ENCODE data around the gene ODF2. TPM values are rescaled to one million over a fixed set of nuclear protein-coding genes. Genes with fewer than 3 reads are reported as not detected.

The ODF2 gene
- 10 to 100 TPM; 13.4 to 22.2 (median 16.5) TPM for total RNA-seq

- TF ChIP-seq, protein P1, sequence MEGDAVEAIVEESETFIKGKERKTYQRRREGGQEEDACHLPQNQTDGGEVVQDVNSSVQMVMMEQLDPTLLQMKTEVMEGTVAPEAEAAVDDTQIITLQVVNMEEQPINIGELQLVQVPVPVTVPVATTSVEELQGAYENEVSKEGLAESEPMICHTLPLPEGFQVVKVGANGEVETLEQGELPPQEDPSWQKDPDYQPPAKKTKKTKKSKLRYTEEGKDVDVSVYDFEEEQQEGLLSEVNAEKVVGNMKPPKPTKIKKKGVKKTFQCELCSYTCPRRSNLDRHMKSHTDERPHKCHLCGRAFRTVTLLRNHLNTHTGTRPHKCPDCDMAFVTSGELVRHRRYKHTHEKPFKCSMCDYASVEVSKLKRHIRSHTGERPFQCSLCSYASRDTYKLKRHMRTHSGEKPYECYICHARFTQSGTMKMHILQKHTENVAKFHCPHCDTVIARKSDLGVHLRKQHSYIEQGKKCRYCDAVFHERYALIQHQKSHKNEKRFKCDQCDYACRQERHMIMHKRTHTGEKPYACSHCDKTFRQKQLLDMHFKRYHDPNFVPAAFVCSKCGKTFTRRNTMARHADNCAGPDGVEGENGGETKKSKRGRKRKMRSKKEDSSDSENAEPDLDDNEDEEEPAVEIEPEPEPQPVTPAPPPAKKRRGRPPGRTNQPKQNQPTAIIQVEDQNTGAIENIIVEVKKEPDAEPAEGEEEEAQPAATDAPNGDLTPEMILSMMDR (IDR thresholded peaks at IDR 0.05; ENCODE audit: low read depth) = no peak
These were observed at the start of gene ODF2 for GRCh38 chr9:128455849-128456612. TSS of gene ODF2 (plus strand) at chr9:128456006. CDS start at chr9:128456092, 86 bp downstream.

- TF ChIP-seq, protein P1 (IDR thresholded peaks at IDR 0.05; ENCODE audit: low read depth) = no peak
These were observed 48.9 kb upstream of the ODF2 start for GRCh38 chr9:128406848-128407391.

DNA sequence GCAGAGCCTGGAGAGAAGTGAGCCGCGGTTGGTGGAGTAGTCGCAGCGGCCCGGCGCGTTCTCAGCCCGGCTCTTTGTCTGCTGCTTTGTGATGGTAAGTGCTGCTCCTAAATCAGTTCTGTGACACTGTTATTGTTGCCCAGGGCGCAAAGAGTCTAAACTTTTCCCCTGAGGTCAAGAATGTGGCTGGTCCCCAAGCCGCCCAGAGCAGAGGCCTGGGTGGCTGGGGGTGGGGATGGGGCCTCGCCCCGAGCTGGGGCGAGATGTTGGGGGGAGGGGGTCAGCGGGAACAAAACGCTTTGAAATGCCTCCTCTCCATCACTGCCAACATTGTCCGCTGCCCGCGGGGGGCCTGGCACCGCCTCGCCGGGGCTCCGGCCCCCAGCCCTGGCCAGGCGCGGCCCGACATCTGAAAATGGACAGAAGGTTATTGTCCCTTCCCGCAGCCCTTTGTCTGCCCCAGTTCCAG lies 46.8 kb upstream of the ODF2 start:
- TF ChIP-seq, protein P1 (IDR thresholded peaks at IDR 0.05; ENCODE audit: low read depth) = no peak

GRCh38 chr9:128409450-128409849 lies 46.4 kb upstream of the ODF2 start:
- TF ChIP-seq, protein P1 (IDR thresholded peaks at IDR 0.05; ENCODE audit: low read depth) = no peak

DNA sequence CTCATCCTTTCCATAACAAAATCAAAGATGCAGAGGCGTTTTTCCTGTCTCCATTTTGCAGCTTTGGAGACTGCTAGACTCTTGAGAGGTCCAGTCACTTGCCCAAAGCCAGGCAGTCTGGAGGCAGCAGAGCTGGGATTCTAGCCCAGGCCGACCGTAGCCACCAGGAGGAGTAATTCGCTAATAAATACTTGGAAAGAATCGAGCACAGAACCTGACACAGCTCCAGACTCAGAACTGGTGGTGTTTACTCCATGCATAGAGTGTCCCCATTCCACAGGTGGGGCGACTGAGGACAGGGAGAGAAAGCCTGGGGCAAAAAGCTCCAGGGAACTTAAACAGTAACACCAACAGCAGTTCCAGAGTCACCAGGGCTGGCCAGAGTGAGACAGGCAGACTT lies 45.8 kb upstream of the ODF2 start:
- TF ChIP-seq, protein P1 (IDR thresholded peaks at IDR 0.05; ENCODE audit: low read depth) = no peak

- TF ChIP-seq, protein P1 (IDR thresholded peaks at IDR 0.05; ENCODE audit: low read depth) = no peak
These were observed 44.3 kb upstream of the ODF2 start for GRCh38 chr9:128411364-128412119.
